ENCODE results near the gene BTBD9.

BTBD9 gene

DNA sequence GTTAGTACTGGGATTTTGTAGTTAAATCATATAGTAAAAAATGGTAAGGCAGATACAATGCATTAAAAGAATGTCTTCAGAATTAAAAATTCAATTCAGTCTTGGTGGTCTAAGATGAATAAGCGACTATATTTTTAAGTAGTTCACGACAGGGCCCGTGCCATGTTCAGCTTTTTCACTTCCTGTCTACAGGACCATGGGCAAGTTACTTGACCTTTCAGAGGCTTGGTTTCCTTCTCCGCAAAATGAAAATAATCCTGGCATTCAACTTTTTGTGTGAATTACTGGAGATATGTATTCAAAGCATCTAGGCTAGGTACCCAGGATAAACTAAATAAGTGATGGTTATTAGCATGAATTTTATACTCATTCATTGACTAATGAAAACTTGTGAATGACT lies 216.0 kb downstream of the BTBD9 start:
- DNase-seq: no peak

DNA sequence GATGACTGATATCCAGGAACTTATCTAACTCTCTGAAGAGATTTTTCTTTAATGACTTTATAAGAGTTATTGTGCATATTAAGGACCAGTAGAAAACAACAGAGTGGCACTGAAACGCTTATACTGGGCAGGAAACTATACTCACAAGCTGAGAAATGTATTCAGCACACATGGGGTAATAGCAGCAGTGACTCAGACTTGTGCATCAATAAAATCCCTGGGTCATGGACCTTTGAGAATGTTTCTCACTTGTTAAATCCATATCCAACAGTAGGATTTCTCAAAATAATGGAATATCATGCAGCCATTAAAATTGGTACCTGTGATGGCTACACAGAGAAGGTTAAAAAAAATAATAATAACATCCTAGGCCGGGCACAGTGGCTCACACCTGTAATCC lies 219.5 kb downstream of the BTBD9 start:
- DNase-seq: no peak

DNA sequence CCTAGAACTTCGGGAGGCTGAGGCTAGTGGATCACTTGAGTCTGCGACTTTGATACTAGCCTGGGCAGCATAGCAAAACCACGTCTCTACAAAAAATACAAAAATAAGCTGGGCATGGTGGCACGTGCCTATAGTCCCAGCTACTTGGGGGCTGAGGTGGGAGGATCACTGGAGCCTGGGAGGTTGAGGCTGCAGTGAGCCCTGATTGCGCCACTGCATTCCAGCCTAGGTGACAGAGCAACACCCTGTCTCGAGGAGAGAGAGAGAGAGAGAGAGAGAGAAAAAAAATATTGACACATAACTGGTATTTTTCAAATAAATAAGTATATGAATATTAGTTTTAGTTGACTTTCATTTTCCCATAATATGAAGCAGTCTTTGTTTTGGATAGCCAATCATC lies 222.2 kb downstream of the BTBD9 start:
- no peak for DNase-seq

- DNase-seq: no peak
Measured at GRCh38 chr6:38415231-38416005, 224.3 kb downstream of the BTBD9 start.

GRCh38 chr6:38413102-38413800 lies 226.5 kb downstream of the BTBD9 start:
- DNase-seq: no peak

- DNase-seq: no peak
Measured at GRCh38 chr6:38407192-38407591, 232.5 kb downstream of the BTBD9 start.

DNA sequence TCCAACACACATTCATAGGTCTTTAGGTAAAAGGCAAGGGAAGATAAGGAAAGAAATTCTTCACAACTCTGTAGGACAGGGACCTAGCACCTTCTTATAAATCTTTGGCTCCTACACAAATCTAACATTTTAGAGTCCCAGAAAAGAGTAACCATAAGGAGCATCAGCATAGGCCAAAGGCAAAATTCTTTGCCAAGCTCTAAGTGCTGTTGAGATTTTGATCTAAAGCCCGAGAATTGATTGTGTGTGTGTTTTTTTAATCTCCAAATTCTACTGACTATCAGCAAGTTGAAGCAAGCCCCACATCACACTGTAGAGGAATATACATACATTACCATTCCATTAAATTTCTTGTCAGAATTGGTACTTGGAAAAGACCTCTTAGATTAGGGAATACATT lies 233.6 kb downstream of the BTBD9 start:
- no peak for DNase-seq

- no peak for DNase-seq
Measured at GRCh38 chr6:38404900-38405556, 234.7 kb downstream of the BTBD9 start.

GRCh38 chr6:38404355-38404754 lies 235.4 kb downstream of the BTBD9 start:
- no peak for DNase-seq

GRCh38 chr6:38403548-38403947 lies 236.2 kb downstream of the BTBD9 start:
- no peak for DNase-seq

- no peak for DNase-seq
Measured at GRCh38 chr6:38400764-38401163, 239.0 kb downstream of the BTBD9 start.

DNA sequence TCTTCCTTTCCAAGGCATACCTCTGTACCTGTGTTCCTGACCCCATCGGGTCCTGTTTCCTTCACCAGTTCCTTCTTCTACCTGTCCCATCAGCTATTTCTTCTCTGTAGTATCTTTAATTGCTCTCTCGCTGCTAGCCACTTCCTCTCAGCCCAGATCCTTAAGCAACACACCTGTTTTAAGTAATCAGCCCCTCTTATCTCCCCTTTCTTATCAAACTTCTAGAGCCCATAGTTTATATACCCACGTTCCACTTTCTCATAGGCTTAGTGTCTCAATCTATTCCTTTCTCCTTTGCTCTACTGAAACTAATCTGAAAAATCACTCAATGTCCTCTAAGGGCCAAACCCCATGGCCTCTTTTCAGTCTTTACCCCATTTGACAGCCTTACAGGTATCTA lies 239.6 kb downstream of the BTBD9 start:
- no peak for DNase-seq

DNA sequence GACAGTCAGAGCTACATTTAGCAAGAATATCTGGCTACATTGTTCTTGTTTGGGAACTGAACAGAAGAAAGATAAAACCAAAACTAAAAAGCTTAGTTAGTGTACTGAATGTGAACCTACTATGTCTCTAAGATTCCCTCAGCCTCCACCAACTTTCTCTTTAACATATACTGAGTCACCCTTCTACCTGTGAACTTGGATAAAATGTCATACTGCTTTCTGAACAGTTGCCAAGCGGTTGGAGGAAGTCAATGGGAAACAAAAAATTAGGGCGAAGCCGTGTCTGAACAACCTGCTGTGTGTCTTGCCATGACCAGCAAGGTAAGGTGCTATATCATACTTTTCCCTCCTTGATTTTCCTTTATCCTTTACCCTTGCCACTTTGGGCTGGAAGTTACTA lies 243.5 kb downstream of the BTBD9 start:
- no peak for DNase-seq

DNA sequence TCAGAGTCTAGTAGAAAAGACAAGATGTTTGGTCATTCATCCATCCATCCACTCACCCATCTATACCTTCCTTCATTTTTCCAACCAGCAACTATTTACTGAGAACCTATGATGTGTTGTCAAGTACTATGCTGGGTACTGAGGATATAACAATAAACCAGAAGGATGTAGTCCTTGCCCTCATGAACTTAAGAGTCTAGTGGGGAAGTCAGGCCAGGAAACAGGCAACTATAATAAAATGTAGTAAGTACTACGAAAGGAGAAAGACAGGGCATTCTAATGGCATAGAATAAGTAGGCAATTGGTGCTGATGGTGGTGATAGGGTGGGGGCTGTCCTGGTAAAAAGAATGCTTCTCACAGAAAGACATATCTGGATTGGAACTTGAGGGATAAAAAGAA lies 245.7 kb downstream of the BTBD9 start:
- DNase-seq: no peak

GRCh38 chr6:38391626-38392579 lies 247.8 kb downstream of the BTBD9 start:
- DNase-seq: peak; percentile 56

DNA sequence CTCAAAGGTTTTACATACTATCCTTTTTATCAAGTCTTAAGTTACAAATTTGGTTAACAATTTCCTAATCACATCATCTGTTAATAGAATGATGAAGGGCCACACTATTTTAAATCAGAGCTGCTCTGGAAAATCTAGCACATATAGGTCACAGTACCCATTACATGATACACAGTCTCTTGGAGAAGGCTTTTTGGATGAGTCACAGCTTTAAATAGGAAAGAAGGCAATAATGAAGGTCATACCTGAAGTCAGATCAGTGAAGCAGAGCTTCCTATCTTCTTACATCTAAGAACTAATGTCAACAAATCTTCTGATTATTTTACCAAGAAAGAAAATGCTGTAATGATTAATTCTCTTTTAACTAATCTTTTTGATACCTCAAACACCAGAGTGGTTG lies 248.5 kb downstream of the BTBD9 start:
- peak; percentile 26 for DNase-seq

DNA sequence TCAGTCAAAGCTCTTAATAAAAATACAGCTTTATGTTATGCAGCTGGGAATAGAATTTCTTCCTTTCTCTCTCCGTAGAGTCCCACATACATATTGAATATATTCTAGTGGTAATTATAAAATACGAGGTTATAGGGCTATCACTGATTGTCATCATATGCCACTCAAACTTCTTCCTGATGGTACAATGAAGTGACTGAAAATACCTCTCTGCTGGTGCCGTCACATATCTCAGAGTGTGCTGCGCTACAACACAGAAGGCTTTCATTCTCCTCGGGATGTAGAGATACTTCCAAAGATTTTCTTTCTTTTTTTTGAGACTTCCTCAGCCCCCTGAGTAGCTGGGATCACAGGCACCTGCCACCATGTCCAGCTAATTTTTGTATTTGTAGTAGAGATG lies 249.9 kb downstream of the BTBD9 start:
- no peak for DNase-seq

GRCh38 chr6:38387971-38388370 lies 251.8 kb downstream of the BTBD9 start:
- peak; percentile 63 for DNase-seq

DNA sequence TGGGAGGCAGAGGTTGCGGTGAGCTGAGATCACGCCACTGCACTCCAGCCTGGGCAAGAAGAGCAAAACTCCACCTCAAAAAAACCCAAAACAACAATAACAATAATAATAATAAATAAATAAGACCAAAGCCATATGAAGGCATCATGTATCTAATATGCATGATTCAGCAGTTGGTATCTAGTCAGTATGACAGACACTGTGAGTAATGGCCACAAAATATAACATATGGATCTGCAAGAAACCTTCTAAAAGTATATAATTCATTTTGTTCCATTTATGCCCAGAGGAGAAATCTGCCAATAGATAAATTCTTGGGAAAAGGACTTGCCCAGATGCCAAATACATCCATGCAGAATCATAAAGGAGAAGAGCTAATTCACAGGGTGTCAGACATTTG lies 252.3 kb downstream of the BTBD9 start:
- no peak for DNase-seq

DNA sequence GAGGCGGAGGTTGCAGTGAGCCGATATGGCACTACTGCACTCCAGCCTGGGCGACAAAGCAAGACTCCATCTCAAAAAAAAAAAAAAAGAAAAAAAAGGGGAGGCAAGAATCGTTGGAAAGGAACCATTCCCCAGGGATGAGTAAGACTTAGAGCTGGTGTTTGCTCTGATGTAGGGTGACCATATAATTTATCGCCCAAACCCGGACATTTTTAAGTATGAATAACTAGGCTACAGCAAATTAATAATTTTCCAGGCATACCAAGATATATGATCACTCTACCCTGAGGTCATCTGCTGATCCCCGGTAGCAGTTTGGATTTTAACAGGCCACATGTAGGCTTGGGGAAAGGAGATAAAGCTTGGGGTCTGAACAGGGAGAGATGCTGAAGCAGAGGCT lies 260.9 kb downstream of the BTBD9 start:
- no peak for DNase-seq

DNA sequence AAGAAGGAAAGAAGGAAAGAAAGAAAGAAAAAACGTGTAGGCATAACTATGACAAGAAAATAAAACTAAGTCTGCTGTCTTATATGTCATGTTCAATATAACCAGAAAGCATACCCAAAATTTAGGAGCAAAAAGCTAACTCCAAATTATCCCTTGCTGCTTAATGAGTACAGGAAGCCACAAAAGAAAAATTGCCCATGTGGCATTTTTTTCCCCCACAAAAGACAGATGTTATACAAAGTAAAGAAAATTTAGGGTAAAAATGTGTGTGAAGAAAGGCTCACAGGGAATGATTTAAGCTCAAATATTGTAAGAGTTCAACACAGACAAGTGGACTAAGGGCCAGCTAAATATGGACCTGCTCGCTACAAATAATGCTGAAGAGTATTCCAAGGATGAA lies 263.8 kb downstream of the BTBD9 start:
- no peak for DNase-seq

DNA sequence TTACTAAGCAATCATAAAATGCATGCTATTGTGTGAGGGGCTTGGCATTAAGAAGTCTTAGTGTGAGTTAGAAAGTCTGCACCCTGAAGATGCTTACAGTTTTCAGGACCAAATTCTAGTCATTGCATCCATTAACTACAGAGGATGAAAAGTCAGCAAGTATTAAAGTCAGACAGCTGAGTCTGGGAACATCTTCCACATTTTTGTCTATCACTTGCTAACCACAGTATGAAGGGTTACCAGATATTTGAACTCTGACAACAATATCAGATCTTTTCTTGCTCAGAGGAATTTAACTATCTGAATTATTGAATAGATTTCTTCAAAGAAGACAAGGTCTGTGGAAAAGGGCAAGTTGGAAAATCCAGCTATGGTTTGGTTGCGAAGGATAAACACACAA lies 264.4 kb downstream of the BTBD9 start:
- DNase-seq: no peak

DNA sequence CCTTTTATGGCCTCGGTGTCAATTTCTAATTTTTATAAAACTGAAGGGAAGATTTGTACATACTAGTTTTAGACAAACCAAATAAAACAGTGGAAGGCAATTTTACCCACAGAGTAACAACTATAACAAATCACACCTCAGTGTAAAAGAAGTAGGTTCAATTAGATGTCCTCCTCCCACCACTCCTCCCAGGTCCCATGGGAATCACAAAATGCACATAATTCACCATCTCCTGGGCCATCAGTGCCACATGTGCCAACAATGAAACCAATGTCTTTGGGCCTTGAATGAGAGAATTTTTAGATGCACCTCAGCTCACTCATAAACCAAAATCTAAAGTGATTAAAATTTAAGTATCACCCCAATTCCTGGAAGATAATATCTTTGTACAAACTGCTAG lies 267.8 kb downstream of the BTBD9 start:
- DNase-seq: peak; percentile 33

Measured in eye (tissue), 1 donor.